Panc1 (cell line): ENCODE measurements around the gene EQTN. TPM values are rescaled to one million over a fixed set of nuclear protein-coding genes. Genes with fewer than 3 reads are reported as not detected.

Experiments used
- ATAC-seq: fragments of 200-7000 bp; cut with Tn5 transposase; 2 replicates; pipeline ENCODE4 v1.9.1; 2020; ENCODE audit warnings: mild to moderate bottlenecking, moderate library complexity
- BruUV-seq: library from RNA; stranded (reverse); fragments of 400-500 nt; replicated peaks from 2 replicates; lab custom pipeline; 2021; lab: Mats Ljungman, UMichigan
- CTCF ChIA-PET: fragments of 300-600 bp; sonication (Branson Sonifier 250); formaldehyde crosslinking; loops from one replicate; lab custom pipeline; 2022; ENCODE audit warnings: antibody characterized with exemption; lab: Charles Lee
- POLR2A ChIA-PET: fragments of 300-600 bp; sonication (Branson Sonifier 250); formaldehyde crosslinking; loops from one replicate; lab custom pipeline; 2022; ENCODE audit warnings: antibody characterized with exemption; lab: Charles Lee
- DNase-seq: peaks from one replicate; pipeline ENCODE4 v3.0.0-alpha.2; 2010; ENCODE audit warnings: low read depth, low spot score
- H3K27ac ChIP-seq: 2 replicates; pipeline ENCODE4 v1.5.1; 2011; ENCODE audit warnings: mild to moderate bottlenecking, low read length, inconsistent platforms
- H3K27me3 ChIP-seq: fragments of 200-500 bp; sonication (Bioruptor generic); 2 replicates; pipeline ENCODE4 v1.6.0; 2014; ENCODE audit warnings: low read length, inconsistent platforms; ENCODE audit not compliant: control insufficient read depth, insufficient read depth
- H3K36me3 ChIP-seq: fragments of 200-500 bp; sonication (Bioruptor generic); 2 replicates; pipeline ENCODE4 v1.5.1; 2014; ENCODE audit warnings: inconsistent platforms, mild to moderate bottlenecking, low read length, moderate library complexity; ENCODE audit not compliant: control insufficient read depth, insufficient read depth
- H3K4me1 ChIP-seq: 2 replicates; pipeline ENCODE4 v1.5.1; 2011; ENCODE audit warnings: inconsistent platforms, mild to moderate bottlenecking, low read length, moderate library complexity; ENCODE audit not compliant: control insufficient read depth, insufficient read depth
- H3K4me3 ChIP-seq, 2 experiments: 2 replicates each; pipeline ENCODE4 v1.5.1; 2011 to 2012; ENCODE audit warnings: low read depth in 2 of 2, low read length in 2 of 2, mild to moderate bottlenecking in 2 of 2, inconsistent platforms in 1 of 2, moderate library complexity in 1 of 2
- H3K9me3 ChIP-seq: fragments of 200-500 bp; sonication (Bioruptor generic); 2 replicates; pipeline ENCODE4 v1.5.1; 2014; ENCODE audit warnings: low read depth, mild to moderate bottlenecking, inconsistent platforms, low read length, moderate library complexity; ENCODE audit not compliant: control insufficient read depth, insufficient read depth
- CTCF ChIP-seq: fragments of 450-650 bp; IDR thresholded peaks from 2 replicates; pipeline ENCODE4 v1.5.1; 2017; ENCODE audit warnings: mild to moderate bottlenecking
- POLR2AphosphoS5 ChIP-seq: IDR thresholded peaks from 2 replicates; pipeline ENCODE4 v1.6.1; 2012; ENCODE audit warnings: mild to moderate bottlenecking, low read depth, low read length, moderate library complexity
- REST ChIP-seq, 2 experiments: IDR thresholded peaks; 2 replicates each; pipeline ENCODE4 v1.6.1; 2011 to 2012; ENCODE audit warnings: low read depth in 2 of 2, control low read depth in 1 of 2, low read length in 1 of 2, mild to moderate bottlenecking in 1 of 2, moderate library complexity in 1 of 2; ENCODE audit not compliant: insufficient read depth in 1 of 2
- SIN3A ChIP-seq: IDR thresholded peaks from 2 replicates; pipeline ENCODE4 v1.6.1; 2012; ENCODE audit warnings: low read depth, mild to moderate bottlenecking, low read length, moderate library complexity, borderline replicate concordance; ENCODE audit not compliant: insufficient read depth
- TCF7L2 ChIP-seq: IDR thresholded peaks from 2 replicates; pipeline ENCODE4 v1.6.1; 2011; ENCODE audit warnings: mild to moderate bottlenecking, low read depth, low read length, inconsistent platforms
- in situ Hi-C: cut with HindIII; loops from 2 replicates; pipeline ENCODE4 v1.10.0; 2016; ENCODE audit warnings: low sequenced_read_pairs, low pct_unique_long_range_greater_than_20kb
- intact Hi-C: fragments of 100-400 bp; cut with micrococcal nuclease; formaldehyde crosslinking; loops from one replicate; pipeline ENCODE4 v1.10.0; 2022; ENCODE audit not compliant: unreplicated experiment
- total RNA-seq: library from RNA; stranded (reverse); gene quantifications from one replicate; pipeline ENCODE4 v1.2.1, GENCODE V29; 2021; ENCODE audit not compliant: unreplicated experiment

The EQTN gene
- total RNA-seq, 1 experiment from 2014 or later = not detected

- Histone ChIP-seq H3K36me3 (no peaks in the 10 kb centered on the region), H3K9me3 (no peaks in the 10 kb centered on the region), H3K27ac (no peak overlapping the region), H3K27me3 (no peaks in the 10 kb centered on the region), H3K4me3 (no peak overlapping the region), H3K4me1 (no peaks in the 10 kb centered on the region)
- in situ Hi-C loops = no loop called here
- no peak for DNase-seq
- TF ChIP-seq POLR2AphosphoS5 (no peak), REST (IDR thresholded peaks at IDR 0.05; ENCODE audit: insufficient read depth in 1 of 2, low read depth in 2 of 2, low read length in 1 of 2) (no peak), SIN3A (no peak), TCF7L2 (no peak), CTCF (no peak)
- ATAC-seq = no peak
- POLR2A ChIA-PET = no interaction called here
- CTCF ChIA-PET = no interaction called here
- no TSS peak for BruUV-seq
- intact Hi-C loops = no loop called here
Observed at GRCh38 chr9:27328483-27328882, 31.5 kb upstream of the EQTN start.

- in situ Hi-C loops = no loop called here
- Histone ChIP-seq H3K4me3 (no peak overlapping the region), H3K36me3 (no peaks in the 10 kb centered on the region), H3K27me3 (no peaks in the 10 kb centered on the region), H3K27ac (no peak overlapping the region), H3K9me3 (no peaks in the 10 kb centered on the region), H3K4me1 (no peaks in the 10 kb centered on the region)
- ATAC-seq (no peak), DNase-seq (no peak)
- POLR2A ChIA-PET = no interaction called here
- BruUV-seq = no TSS peak
- TF ChIP-seq REST (IDR thresholded peaks at IDR 0.05; ENCODE audit: insufficient read depth in 1 of 2, low read depth in 2 of 2, low read length in 1 of 2) (no peak), TCF7L2 (no peak), SIN3A (no peak), CTCF (no peak), POLR2AphosphoS5 (no peak)
- intact Hi-C loops = no loop called here
- CTCF ChIA-PET = no interaction called here
Observed at GRCh38 chr9:27311184-27311583, 14.2 kb upstream of the EQTN start.
